Prostate gland (tissue), 2 donors: ENCODE data around the gene NEK7.

ENCODE experiments used
- CTCF ChIP-seq, 4 experiments: fragments of 200-600 bp in 2 of 4; fragments of 450-650 bp in 2 of 4; sonication (generic) in 2 of 4; IDR thresholded peaks; 1 replicate in 3 of 4; 2 replicates in 1 of 4; pipeline ENCODE4 v1.5.1; 2016 to 2019; ENCODE audit warnings: antibody characterized with exemption in 4 of 4, mild to moderate bottlenecking in 2 of 4, moderate library complexity in 2 of 4
- POLR2A ChIP-seq: fragments of 450-650 bp; IDR thresholded peaks from one replicate; pipeline ENCODE4 v1.6.1; 2016; ENCODE audit warnings: antibody characterized with exemption, mild to moderate bottlenecking

- TF ChIP-seq CTCF (IDR thresholded peaks at IDR 0.05) (no peak), POLR2A (no peak)
Observed at GRCh38 chr1:198173832-198174231, 17.0 kb downstream of the NEK7 start.
